ENCODE results near the gene LCA5.
A peak's percentile ranks its signal among the peaks of the same experiment; 100 is the strongest.

The LCA5 gene

DNA sequence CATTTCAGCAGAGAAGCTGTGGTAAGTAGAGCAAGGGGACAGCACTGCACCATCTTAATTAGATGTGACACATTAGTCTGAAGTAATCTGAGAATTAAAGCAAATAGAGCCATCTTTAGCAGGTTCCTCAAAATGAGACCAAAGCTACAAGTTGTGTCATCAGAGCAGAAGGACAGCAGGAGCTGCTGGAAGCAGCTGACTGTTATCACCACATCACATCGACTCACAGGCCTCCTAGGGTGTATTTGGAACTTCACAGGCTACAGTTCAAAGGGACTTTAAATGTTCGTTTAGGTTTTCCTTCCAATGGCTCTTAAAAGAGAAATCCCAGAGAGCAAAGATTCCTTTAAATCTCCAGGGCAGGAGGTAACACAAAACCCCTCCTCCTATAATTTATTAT, 69.5 kb downstream of the LCA5 start:
- peaks cover 7% of the 10 kb centered on the region; the same call in 1 of the 2 replicates for H3K27me3 ChIP-seq (ENCODE audit: control insufficient read depth, low read length)
- H3K4me2 ChIP-seq (ENCODE audit: low read length): no peak overlapping the region
- H3K4me1 ChIP-seq (ENCODE audit: control insufficient read depth, low read length): no peaks in the 10 kb centered on the region
- H3K9me2 ChIP-seq (replicated peaks; ENCODE audit: control insufficient read depth, low read length): no peaks in the 10 kb centered on the region
- TF ChIP-seq, protein P1, sequence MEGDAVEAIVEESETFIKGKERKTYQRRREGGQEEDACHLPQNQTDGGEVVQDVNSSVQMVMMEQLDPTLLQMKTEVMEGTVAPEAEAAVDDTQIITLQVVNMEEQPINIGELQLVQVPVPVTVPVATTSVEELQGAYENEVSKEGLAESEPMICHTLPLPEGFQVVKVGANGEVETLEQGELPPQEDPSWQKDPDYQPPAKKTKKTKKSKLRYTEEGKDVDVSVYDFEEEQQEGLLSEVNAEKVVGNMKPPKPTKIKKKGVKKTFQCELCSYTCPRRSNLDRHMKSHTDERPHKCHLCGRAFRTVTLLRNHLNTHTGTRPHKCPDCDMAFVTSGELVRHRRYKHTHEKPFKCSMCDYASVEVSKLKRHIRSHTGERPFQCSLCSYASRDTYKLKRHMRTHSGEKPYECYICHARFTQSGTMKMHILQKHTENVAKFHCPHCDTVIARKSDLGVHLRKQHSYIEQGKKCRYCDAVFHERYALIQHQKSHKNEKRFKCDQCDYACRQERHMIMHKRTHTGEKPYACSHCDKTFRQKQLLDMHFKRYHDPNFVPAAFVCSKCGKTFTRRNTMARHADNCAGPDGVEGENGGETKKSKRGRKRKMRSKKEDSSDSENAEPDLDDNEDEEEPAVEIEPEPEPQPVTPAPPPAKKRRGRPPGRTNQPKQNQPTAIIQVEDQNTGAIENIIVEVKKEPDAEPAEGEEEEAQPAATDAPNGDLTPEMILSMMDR (IDR thresholded peaks at IDR 0.05; ENCODE audit: low read depth, low read length, poor library complexity, severe bottlenecking): no peak
- no peak for TF ChIP-seq EZH2phosphoT487 (IDR thresholded peaks at IDR 0.05; ENCODE audit: borderline replicate concordance, low read length)
- H3K36me3 ChIP-seq (ENCODE audit: control insufficient read depth, low read length): no peaks in the 10 kb centered on the region
- no peak overlapping the region for H3K27ac ChIP-seq (ENCODE audit: low read depth, low read length)
- H3K9me3 ChIP-seq (ENCODE audit: control insufficient read depth, insufficient read depth, low read length): no peaks in the 10 kb centered on the region
- no peak overlapping the region for H3K4me3 ChIP-seq (ENCODE audit: low read length)
- no peaks in the 10 kb centered on the region for H3F3A ChIP-seq (ENCODE audit: control insufficient read depth, insufficient read depth)
- H3K79me2 ChIP-seq (ENCODE audit: control insufficient read depth, low read length): no peaks in the 10 kb centered on the region
- H4K20me1 ChIP-seq (ENCODE audit: control insufficient read depth, insufficient read depth, low read depth, low read length): no peaks in the 10 kb centered on the region

DNA sequence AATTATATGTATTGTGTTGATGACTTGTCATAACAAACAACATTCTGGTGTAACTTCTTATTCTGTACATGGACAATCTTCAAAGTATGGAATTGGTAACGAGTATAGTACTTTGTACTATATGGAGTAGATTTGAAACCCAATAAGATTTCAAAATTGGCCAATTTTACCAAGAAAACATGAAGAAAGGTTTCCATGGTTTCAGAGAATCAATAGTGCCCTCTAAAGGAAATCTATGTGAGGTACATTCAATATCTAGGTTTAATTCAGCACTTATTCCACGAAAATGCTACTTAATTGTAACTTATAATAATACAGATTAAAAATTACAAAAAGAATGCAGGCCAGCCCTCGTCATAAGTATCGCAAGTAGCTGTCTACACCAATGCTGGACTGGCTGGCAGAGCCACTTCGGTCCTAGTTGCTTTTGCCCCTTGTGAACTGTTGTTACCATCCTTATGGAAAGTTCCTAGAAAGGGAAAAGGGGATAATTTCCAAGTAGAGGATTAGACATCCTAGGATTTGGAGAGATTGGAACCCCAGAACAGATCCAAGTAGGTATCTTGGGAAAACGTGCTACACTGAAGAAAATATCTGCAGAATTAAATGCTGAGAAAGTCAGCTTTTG, 70.9 kb downstream of the LCA5 start:
- Histone ChIP-seq H3K27ac (ENCODE audit: low read depth, low read length) (no peak overlapping the region), H3K4me2 (ENCODE audit: low read length) (no peak overlapping the region), H4K20me1 (ENCODE audit: control insufficient read depth, insufficient read depth, low read depth, low read length) (no peaks in the 10 kb centered on the region), H3K9me3 (ENCODE audit: control insufficient read depth, insufficient read depth, low read length) (no peaks in the 10 kb centered on the region), H3K27me3 (ENCODE audit: control insufficient read depth, low read length) (peaks cover 3% of the 10 kb centered on the region; the same call in 1 of the 2 replicates), H3F3A (ENCODE audit: control insufficient read depth, insufficient read depth) (no peaks in the 10 kb centered on the region), H3K9me2 (replicated peaks; ENCODE audit: control insufficient read depth, low read length) (no peaks in the 10 kb centered on the region), H3K36me3 (ENCODE audit: control insufficient read depth, low read length) (no peaks in the 10 kb centered on the region), H3K79me2 (ENCODE audit: control insufficient read depth, low read length) (no peaks in the 10 kb centered on the region), H3K4me1 (ENCODE audit: control insufficient read depth, low read length) (no peaks in the 10 kb centered on the region), H3K4me3 (ENCODE audit: low read length) (no peak overlapping the region)
- no peak for TF ChIP-seq EZH2phosphoT487 (IDR thresholded peaks at IDR 0.05; ENCODE audit: borderline replicate concordance, low read length)
- TF ChIP-seq, protein P1 (IDR thresholded peaks at IDR 0.05; ENCODE audit: low read depth, low read length, poor library complexity, severe bottlenecking): peak; percentile 50

DNA sequence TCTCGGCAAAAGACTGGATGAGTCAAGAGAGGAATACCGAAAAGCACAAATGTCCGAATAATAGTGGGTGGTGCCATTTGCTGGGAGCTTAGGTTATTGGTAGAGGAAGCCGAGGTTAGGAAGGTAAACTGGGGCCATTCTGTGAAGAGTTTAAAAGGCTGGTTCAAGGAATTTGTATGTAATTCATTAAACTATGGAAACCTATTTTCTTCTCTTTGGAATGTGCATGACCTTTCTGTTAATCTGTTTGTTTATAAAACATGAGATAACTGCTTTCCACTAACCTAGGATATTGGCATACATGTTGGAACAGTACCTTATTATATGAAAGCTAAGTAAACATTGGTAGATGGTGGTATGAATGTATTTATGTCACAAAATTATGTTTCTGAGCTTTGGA, 71.8 kb downstream of the LCA5 start:
- TF ChIP-seq EZH2phosphoT487 (IDR thresholded peaks at IDR 0.05; ENCODE audit: borderline replicate concordance, low read length): no peak

DNA sequence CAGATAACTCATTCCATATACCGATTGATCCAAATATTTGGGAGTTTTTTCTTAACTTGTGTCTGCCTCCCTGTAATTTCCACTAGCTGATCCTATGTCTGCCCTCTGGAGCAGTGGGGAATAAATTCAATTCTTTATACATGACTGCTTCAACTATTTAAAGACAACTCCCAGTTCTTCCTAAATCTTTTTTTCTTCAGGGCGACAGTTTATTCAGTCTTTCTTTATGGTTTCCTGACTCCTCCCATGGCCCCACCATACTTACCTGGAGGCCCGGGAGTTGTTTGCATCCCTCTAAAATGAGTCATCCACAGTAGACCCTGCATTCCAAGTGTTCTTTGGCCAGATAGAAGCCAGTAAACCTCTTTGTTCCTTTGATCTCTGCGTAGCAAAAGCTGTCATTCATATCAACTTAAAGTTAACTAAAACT, 73.6 kb downstream of the LCA5 start:
- Histone ChIP-seq H3K9me2 (replicated peaks; ENCODE audit: control insufficient read depth, low read length) (no peaks in the 10 kb centered on the region), H3K4me2 (ENCODE audit: low read length) (no peak overlapping the region), H3K4me1 (ENCODE audit: control insufficient read depth, low read length) (no peaks in the 10 kb centered on the region), H3K27ac (ENCODE audit: low read depth, low read length) (no peak overlapping the region), H3K9me3 (ENCODE audit: control insufficient read depth, insufficient read depth, low read length) (no peaks in the 10 kb centered on the region), H3K4me3 (ENCODE audit: low read length) (no peak overlapping the region), H3F3A (ENCODE audit: control insufficient read depth, insufficient read depth) (no peaks in the 10 kb centered on the region), H4K20me1 (ENCODE audit: control insufficient read depth, insufficient read depth, low read depth, low read length) (no peaks in the 10 kb centered on the region), H3K79me2 (ENCODE audit: control insufficient read depth, low read length) (no peaks in the 10 kb centered on the region), H3K36me3 (ENCODE audit: control insufficient read depth, low read length) (no peaks in the 10 kb centered on the region), H3K27me3 (ENCODE audit: control insufficient read depth, low read length) (no peaks in the 10 kb centered on the region; the same call in 1 of the 2 replicates)
- TF ChIP-seq, protein P1 (IDR thresholded peaks at IDR 0.05; ENCODE audit: low read depth, low read length, poor library complexity, severe bottlenecking): no peak
- TF ChIP-seq EZH2phosphoT487 (IDR thresholded peaks at IDR 0.05; ENCODE audit: borderline replicate concordance, low read length): no peak

More for the DNA sequence above, 71.8 kb downstream of the LCA5 start:
- Histone ChIP-seq H3K79me2 (ENCODE audit: control insufficient read depth, low read length) (no peaks in the 10 kb centered on the region), H3K4me3 (ENCODE audit: low read length) (no peak overlapping the region), H3K4me2 (ENCODE audit: low read length) (no peak overlapping the region), H3K9me2 (replicated peaks; ENCODE audit: control insufficient read depth, low read length) (no peaks in the 10 kb centered on the region), H4K20me1 (ENCODE audit: control insufficient read depth, insufficient read depth, low read depth, low read length) (no peaks in the 10 kb centered on the region), H3K36me3 (ENCODE audit: control insufficient read depth, low read length) (no peaks in the 10 kb centered on the region), H3K4me1 (ENCODE audit: control insufficient read depth, low read length) (no peaks in the 10 kb centered on the region), H3K27me3 (ENCODE audit: control insufficient read depth, low read length) (peaks cover 3% of the 10 kb centered on the region; the same call in 1 of the 2 replicates), H3F3A (ENCODE audit: control insufficient read depth, insufficient read depth) (no peaks in the 10 kb centered on the region), H3K27ac (ENCODE audit: low read depth, low read length) (no peak overlapping the region), H3K9me3 (ENCODE audit: control insufficient read depth, insufficient read depth, low read length) (no peaks in the 10 kb centered on the region)
